HepG2 (cell line): ENCODE data around the gene BIRC3. TPM values are rescaled to one million over a fixed set of nuclear protein-coding genes. Genes with fewer than 3 reads are reported as not detected.

Experiments
- ATAC-seq: fragments of 200-7000 bp; cut with Tn5 transposase; 3 replicates; pipeline ENCODE4 v1.9.1; 2020; ENCODE audit warnings: mild to moderate bottlenecking, moderate library complexity
- BruUV-seq: library from RNA; stranded (reverse); fragments of 400-500 nt; replicated peaks from 2 replicates; lab custom pipeline; 2021; lab: Mats Ljungman, UMichigan
- CTCF ChIA-PET: fragments of 300-600 bp; formaldehyde crosslinking; extraction: SDS; loops from one replicate; lab custom pipeline; 2021; ENCODE audit warnings: low total read pairs, inconsistent platforms, low intra/inter-chr PET ratio; lab: Yijun Ruan, JAX
- POLR2A ChIA-PET: fragments of 350-600 bp; sonication (Branson Sonifier 250); formaldehyde crosslinking; loops from one replicate; lab custom pipeline; 2020; ENCODE audit warnings: antibody characterized with exemption, inconsistent platforms; lab: Yijun Ruan, JAX
- DNase-seq: peaks from one replicate; pipeline ENCODE4 v3.0.0-alpha.2; 2015; ENCODE audit warnings: low spot score
- FAIRE-seq: peaks from 3 replicates; lab custom pipeline; 2011; peaks lifted over from hg19 to GRCh38; lab: Jason Lieb, UNC
- H2AFZ ChIP-seq: one replicate; pipeline ENCODE4 v1.6.1; 2011; ENCODE audit warnings: low read length, inconsistent platforms
- H3K27ac ChIP-seq: fragments of 300-600 bp; 3 replicates; pipeline ENCODE4 v1.8.0; 2011; ENCODE audit warnings: mixed run types, mild to moderate bottlenecking, mixed read lengths, low read length, inconsistent platforms; ENCODE audit not compliant: insufficient read depth; ENCODE audit errors: extremely low read length
- H3K27me3 ChIP-seq, 2 experiments: fragments of 200-600 bp in 1 of 2; 2 replicates in 1 of 2; 3 replicates in 1 of 2; pipeline versions ENCODE4 v1.6.0 to v1.8.0; 2011; ENCODE audit warnings: low read length in 2 of 2, mild to moderate bottlenecking in 2 of 2, moderate library complexity in 2 of 2, inconsistent platforms in 1 of 2; ENCODE audit not compliant: insufficient read depth in 2 of 2, control insufficient read depth in 1 of 2
- H3K36me3 ChIP-seq, 2 experiments: fragments of 200-600 bp in 1 of 2; replicated peaks in 1 of 2; 2 replicates in 1 of 2; 3 replicates in 1 of 2; pipeline versions ENCODE4 v1.5.1 to v1.8.0; 2011; ENCODE audit warnings: low read length in 2 of 2, inconsistent platforms in 1 of 2; ENCODE audit not compliant: insufficient read depth in 2 of 2, control insufficient read depth in 1 of 2
- H3K4me1 ChIP-seq: 2 replicates; pipeline ENCODE4 v1.5.1; 2012; ENCODE audit warnings: low read length, inconsistent platforms; ENCODE audit not compliant: insufficient read depth
- H3K4me2 ChIP-seq: 2 replicates; pipeline ENCODE4 v1.6.0; 2011; ENCODE audit warnings: low read depth, low read length, inconsistent platforms
- H3K4me3 ChIP-seq, 3 experiments: fragments of 200-600 bp in 1 of 3; sonication (generic), shearing (Covaris generic) in 1 of 3; replicated peaks in 1 of 3; 2 replicates each; pipeline ENCODE4 v1.5.1; 2011 to 2016; ENCODE audit warnings: low read length in 3 of 3, inconsistent platforms in 2 of 3, low read depth in 2 of 3, mild to moderate bottlenecking in 2 of 3, control low read depth in 1 of 3, mixed read lengths in 1 of 3; ENCODE audit not compliant: insufficient read depth in 1 of 3
- H3K79me2 ChIP-seq: one replicate; pipeline ENCODE4 v1.6.1; 2011; ENCODE audit warnings: low read length, inconsistent platforms; ENCODE audit not compliant: insufficient read depth
- H3K9ac ChIP-seq: 2 replicates; pipeline ENCODE4 v1.6.0; 2011; ENCODE audit warnings: mild to moderate bottlenecking, low read depth, low read length, inconsistent platforms; ENCODE audit not compliant: insufficient read depth
- H3K9me3 ChIP-seq: 2 replicates; pipeline ENCODE4 v1.5.1; 2012; ENCODE audit warnings: mild to moderate bottlenecking, low read length
- H4K20me1 ChIP-seq: 2 replicates; pipeline ENCODE4 v1.6.0; 2011; ENCODE audit warnings: inconsistent platforms, mild to moderate bottlenecking, low read length, moderate library complexity; ENCODE audit not compliant: insufficient read depth
- ESRRA ChIP-seq: sonication (generic); formaldehyde crosslinking; IDR thresholded peaks from 2 replicates; pipeline ENCODE4 v1.5.1; 2020; ENCODE audit warnings: mild to moderate bottlenecking, low read depth, missing genetic modification reagents
- WGBS: methylation state at CpG from one replicate; pipeline ENCODE4 v1.1.6; 2017; ENCODE audit warnings: low lambda C conversion rate; 5-methylcytosine and 5-hydroxymethylcytosine counted together
- in situ Hi-C: cut with HindIII; loops from 2 replicates; pipeline ENCODE4 v1.10.0; 2017; ENCODE audit warnings: low pct_unique_long_range_greater_than_20kb; ENCODE audit not compliant: extremely low pct_ligation_motif_present
- intact Hi-C: fragments of 100-400 bp; cut with micrococcal nuclease; formaldehyde crosslinking; loops from one replicate; pipeline ENCODE4 v1.10.0; 2022; ENCODE audit not compliant: unreplicated experiment
- polyA plus RNA-seq, 8 experiments: library from polyadenylated mRNA; depleted of rRNA in 3 of 8; stranded (reverse) in 7 of 8; unstranded in 1 of 8; fragments of >200 nt; fragmentation: Illumina TruSeq in 4 of 8; extraction: Trizol in 4 of 8; gene quantifications; 2 replicates each; pipeline versions ENCODE4 v1.2.1 to v1.2.3, GENCODE V29; 2011 to 2016; ENCODE audit warnings: low read depth in 4 of 8, missing spikeins in 1 of 8, mixed read lengths in 1 of 8; ENCODE audit not compliant: insufficient read depth in 1 of 8
- small RNA-seq, 3 experiments: library from RNA; depleted of rRNA; stranded (forward); fragments of <200 nt; gene quantifications; one replicate each; pipeline ENCODE3, GENCODE V24; 2012; ENCODE audit warnings: low read depth in 2 of 3, low replicate concordance in 1 of 3; ENCODE audit not compliant: insufficient read length in 3 of 3, insufficient read depth in 2 of 3
- total RNA-seq, 5 experiments: library from RNA; depleted of rRNA; stranded (reverse); fragments of >200 nt; fragmentation: Illumina TruSeq; extraction: Trizol; gene quantifications; 2 replicates each; pipeline ENCODE4 v1.2.3, GENCODE V29; 2016; ENCODE audit warnings: low read depth in 1 of 5

Gene BIRC3
- total and polyA plus RNA-seq, 2 of the 13 experiments (the other 11 are each of a cell fraction or from before 2014, with no cell fraction given) = 0.41 to 4.2 TPM

DNA sequence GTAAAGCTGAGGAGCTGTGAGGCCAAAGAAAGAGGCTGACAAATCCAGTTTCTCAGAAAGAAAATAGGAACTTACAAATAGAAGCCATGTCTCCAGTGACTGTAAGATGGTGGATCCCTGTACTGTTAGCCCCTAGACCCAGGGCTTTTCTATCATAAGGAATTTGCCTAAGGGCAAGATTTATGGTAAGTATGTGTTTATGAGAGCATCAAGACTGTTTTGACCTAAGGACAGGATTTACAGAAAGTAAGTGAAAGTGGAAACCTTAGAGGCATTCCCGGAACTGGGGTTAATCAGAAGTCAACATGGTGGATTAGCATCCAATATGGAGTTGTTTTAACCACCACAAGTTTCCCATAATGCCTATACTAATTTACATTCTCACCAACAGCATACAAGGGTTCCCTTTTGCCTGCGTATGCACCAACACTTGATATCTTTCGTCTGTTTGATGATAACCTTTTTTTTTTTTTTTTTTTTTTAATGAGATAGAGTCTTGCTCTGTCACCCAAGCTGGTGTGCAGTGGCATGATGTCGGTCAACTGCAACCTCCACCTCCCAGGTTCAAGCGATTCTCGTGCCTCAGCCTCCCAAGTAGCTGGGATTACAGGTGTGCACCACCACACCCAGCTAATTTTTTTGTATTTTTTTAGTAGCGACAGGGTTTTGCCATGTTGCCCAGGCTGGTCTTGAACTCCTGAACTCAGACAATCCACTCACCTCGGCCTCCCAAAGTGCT, 69.9 kb downstream of the BIRC3 start:
- Histone ChIP-seq H3K36me3 (peaks cover 4 to 24% of the 10 kb centered on the region in 2 experiments; a peak in 3 of 5 replicates), H3K27ac (no peak overlapping the region), H3K4me3 (no peak overlapping the region), H3K4me2 (no peak overlapping the region), H3K9ac (no peak overlapping the region), H3K27me3 (no peaks in the 10 kb centered on the region), H2AFZ (no peak overlapping the region), H3K9me3 (no peaks in the 10 kb centered on the region), H4K20me1 (no peaks in the 10 kb centered on the region; the same call in 1 of the 2 replicates), H3K4me1 (no peaks in the 10 kb centered on the region), H3K79me2 (peaks cover 2% of the 10 kb centered on the region)
- FAIRE-seq (no peak), DNase-seq (no peak), ATAC-seq (no peak)
- in situ Hi-C loops (loop anchor here (5.0 kb wide), 1 partner anchor 110 kb away; no protein-coding TSS in a partner anchor), intact Hi-C loops (no loop called here)
- BruUV-seq = no TSS peak
- POLR2A ChIA-PET = no interaction called here
- CTCF ChIA-PET = no interaction called here
- TF ChIP-seq ESRRA (CRISPR knock-in tag) = no peak
- WGBS = 85% methylated on average over 8 of the region's 8 CpGs

Small RNA genes lying within 50 kb of the gene (small RNA-seq; reads per million reads assigned to genes)
- gene AP000942.3 (0 reads per million in 3 experiments), gene AP000942.4 (0 reads per million in 3 experiments), gene RNU6-952P (0 reads per million in 3 experiments)

Other genes starting within 250 kb of the BIRC3 start
- gene YAP1, start 207.0 kb upstream of the BIRC3 start, total RNA-seq (2016; rRNA removed; fragmentation: Illumina TruSeq; extraction: Trizol) = 91.0 and 108 TPM in 2 replicates
- 54.6 and 59.5 TPM in 2 replicates for gene YAP1, start 207.0 kb upstream of the BIRC3 start, polyA plus RNA-seq (2011; rRNA removed)
- gene BIRC2, start 29.7 kb downstream of the BIRC3 start, total RNA-seq (2016; rRNA removed; fragmentation: Illumina TruSeq; extraction: Trizol) = 61.7 and 83.2 TPM in 2 replicates
- 59.2 and 62.2 TPM in 2 replicates for gene BIRC2, start 29.7 kb downstream of the BIRC3 start, polyA plus RNA-seq (2011; rRNA removed)
- gene TMEM123, start 135.3 kb downstream of the BIRC3 start, total RNA-seq (2016; rRNA removed; fragmentation: Illumina TruSeq; extraction: Trizol) = 265 and 365 TPM in 2 replicates
- gene TMEM123, start 135.3 kb downstream of the BIRC3 start, polyA plus RNA-seq (2011; rRNA removed) = 2,108 and 2,761 TPM in 2 replicates
- gene MMP7, start 213.3 kb downstream of the BIRC3 start, total RNA-seq (2016; rRNA removed; fragmentation: Illumina TruSeq; extraction: Trizol) = not detected in 2 replicates
- 0.17 and 0.29 TPM in 2 replicates for gene MMP7, start 213.3 kb downstream of the BIRC3 start, polyA plus RNA-seq (2011; rRNA removed)